GM15510 (cell line): ENCODE data around the gene TSHR.

Experiments used
- POLR2A ChIP-seq: IDR thresholded peaks from 3 replicates; pipeline ENCODE4 v1.6.1; 2011; ENCODE audit warnings: borderline replicate concordance; ENCODE audit not compliant: insufficient read length; ENCODE audit errors: extremely low read depth

TSHR gene

DNA sequence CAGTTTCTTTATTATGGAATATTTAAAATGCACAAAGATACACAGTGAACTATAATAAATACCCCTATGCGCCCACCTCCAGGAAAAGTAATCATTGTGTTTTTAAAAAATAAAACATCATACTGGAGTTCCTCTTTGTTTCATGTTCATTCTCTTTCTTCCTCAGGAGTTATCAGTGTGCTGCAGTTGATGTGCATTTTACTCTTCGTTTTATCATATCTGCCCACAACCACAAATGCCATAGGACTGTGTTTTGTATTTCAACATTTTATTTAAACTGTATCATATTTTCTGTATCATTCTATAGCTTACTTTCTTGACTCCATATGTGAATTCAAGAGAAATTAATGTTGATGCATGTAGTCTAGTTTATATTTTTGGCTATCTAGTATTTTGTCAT lies 53.9 kb downstream of the TSHR start:
- TF ChIP-seq POLR2A, result no peak

DNA sequence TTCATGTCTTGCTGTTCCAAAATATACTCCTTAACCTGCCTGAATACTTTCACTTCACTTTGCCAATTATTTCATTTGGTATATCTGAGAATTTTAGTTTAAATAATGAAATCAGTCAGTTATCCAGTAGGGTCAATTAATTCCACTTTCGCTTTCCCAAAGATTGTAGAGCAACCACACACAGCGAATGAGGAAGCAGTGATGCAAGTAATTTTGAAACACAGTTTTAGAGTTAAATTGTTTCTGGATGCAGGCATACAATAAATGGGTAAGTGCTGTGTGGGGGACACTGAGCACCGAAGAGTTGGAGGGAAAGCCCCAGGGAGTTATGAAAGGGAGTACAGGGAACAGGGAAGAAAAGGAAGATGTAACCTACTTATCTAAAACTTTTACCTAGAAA lies 62.8 kb downstream of the TSHR start:
- no peak for TF ChIP-seq POLR2A

DNA sequence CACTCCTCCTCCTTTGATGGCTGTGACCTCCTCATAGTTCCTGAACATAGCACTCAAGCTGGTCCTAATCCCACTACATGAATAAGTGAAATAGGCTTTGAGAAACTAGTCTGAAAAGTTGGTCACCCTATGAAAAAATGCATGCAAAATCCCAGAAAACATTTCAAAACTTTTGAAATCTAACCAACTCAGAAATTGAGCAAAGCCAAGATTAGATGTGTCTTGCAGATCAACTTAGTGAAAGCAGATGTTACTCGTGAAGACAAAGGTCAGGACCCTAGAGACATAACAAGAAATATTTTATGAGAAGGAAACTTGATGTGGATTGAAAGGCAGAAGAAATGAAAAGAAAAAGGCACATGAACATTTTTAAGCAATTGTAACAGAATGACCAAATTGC lies 63.3 kb downstream of the TSHR start:
- TF ChIP-seq POLR2A, result no peak

DNA sequence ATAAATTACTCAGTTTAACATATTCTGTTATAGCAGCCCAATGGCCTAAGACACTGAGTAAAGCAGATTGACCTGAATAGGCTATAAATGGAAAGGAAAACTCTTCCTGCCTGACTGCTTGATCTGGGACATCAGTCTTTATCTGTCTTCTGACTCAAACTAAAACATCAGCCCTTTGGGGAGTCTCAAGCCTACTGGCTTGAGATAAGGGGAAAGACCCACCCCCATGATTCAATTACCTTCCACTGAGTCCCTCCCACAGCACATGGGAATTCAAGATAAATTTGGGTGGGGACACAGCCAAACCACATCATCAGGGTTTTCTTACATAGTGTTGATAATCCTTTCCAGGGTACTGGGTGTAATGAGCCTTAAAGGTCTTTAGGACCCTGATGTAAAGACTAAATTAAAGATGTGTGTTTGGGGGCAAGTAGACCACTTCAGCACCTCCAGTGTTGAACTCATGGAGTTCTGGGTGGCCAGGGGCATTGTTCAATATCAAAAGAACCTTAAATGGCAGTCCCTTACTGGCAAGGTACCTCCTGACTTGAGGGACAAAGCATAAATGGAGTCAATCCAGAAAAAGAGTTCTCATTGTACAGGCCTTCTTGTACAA lies 67.8 kb downstream of the TSHR start:
- TF ChIP-seq POLR2A, result no peak

DNA sequence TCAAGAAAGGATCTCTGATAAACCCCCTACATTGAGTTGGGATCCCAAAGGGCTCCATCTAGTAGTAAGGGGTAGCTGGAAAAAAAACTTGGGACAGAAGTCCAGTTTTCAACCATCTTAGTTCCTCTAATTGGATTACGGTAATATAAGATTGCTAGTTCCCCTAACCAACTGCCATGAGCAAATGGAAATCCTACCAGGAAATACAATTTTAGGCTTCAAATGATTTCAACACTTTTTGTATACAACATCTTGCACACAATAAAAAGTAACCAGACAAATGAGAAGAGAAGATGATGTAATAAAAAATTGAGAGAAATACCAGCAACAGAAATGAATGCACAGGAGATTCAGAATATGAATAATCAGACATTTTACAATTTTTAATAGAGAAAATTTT lies 73.0 kb downstream of the TSHR start:
- no peak for TF ChIP-seq POLR2A

DNA sequence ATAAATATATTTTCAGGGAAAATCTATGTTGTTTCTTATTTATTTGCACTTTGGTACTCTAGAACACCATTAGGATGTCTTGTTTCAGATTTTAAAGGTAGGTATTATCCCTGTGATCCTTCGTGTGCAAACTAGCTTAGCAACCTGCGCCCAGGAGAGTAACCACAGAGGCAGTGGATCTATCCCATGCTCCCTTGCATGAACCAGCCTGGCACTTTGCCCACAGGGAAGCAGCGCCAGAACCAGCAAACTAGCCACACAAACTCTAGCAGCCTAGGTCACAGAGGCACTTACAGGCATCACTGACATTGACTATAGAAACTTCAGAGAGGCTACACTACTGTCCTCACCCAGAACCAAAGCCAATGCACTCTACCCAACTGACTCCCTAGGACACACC lies 76.1 kb downstream of the TSHR start:
- TF ChIP-seq POLR2A, result no peak

DNA sequence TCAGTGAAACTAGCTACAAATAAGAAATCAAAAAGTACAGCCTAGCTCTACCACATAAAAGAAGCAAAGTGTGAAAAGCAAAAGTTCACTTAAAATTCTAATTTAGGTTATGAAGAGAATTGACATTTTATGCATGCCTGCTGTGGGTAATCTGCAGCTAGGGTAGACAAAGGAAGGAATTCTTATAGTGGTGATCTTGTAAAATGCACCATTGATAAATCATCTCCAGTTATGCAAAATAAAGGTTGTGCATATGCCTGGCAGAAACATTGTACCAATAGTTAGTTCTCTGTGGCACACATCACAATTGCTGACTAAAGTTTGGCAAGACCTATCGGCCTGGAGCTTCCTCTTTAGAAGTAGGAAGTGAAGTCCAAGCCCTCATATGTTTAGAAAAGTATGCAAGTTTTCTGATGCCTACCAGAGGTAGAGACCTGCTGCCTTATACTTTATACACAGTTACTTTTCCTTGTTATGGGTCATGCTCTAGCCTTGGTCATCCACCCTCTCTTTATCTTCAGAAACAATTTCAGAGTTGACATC lies 78.3 kb downstream of the TSHR start:
- TF ChIP-seq POLR2A, result no peak

DNA sequence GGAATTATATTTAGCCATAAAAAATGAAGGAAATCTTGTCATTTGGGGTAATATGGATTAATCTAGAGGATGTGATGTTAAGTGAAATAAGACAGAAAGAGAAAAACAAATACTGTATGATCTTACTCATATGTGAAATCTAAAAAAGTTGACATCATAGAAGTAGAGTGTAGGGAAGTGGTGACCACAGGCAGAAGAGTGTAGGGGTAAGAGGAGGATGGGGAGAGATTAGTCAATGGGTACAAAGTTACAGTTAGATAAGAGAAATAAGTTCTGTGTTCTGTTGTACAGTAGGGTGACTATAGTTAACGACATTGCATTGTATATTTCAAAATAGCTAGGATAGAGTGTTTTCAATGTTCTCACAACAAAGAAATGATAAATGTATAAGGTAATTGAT lies 87.0 kb downstream of the TSHR start:
- no peak for TF ChIP-seq POLR2A

DNA sequence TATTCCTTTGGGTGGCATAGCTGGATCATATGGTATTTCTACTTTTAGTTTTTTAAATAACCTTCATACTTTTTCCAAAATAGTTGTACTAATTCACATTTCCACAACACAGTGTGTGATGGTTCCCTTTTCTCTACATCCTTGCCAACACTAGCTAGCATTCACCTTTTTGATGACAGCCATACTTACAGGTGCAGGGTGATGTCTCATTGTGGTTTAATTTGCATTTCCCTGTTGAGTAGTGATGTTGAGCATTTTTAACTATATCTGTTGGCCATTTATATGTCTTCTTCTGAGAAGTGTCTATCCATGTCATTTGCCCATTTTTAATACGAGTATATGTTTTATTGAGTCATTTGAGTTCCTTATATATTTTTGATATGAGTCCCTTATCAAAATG lies 96.1 kb downstream of the TSHR start:
- no peak for TF ChIP-seq POLR2A

DNA sequence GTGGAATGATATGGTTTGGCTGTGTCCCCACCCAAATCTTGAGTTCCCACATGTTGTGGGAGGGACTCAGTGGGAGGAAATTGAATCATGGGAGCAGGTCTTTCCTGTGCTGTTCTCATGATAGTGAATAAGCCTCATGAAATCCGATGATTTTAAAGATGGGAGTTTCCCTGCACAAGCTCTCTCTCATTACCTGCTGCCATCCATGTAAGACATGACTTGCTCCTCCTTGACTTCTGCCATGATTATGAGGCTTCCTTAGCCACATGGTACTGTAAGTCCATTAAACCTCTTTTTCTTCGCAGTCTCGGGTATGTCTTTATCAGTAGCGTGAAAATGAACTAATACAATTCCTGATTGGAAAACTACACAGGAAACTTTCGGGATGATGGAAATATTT lies 100.5 kb downstream of the TSHR start:
- no peak for TF ChIP-seq POLR2A

DNA sequence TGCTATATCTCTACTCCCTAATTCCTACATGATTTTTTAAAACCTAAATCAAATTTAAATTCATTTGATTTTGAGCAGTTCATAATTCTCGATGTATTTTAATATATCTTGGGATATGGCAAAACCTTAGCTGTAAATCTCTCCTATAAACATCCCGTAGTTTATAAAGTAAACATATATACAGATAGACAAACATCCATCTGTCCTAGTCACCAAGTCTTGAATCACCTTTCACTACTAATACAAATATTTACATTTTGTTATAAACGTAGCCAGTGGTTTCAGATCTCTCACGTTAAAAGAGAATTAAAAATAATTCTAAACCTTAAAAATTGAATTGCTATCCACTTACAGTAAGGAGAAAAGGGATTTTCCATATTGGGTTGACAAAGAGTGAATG lies 107.0 kb downstream of the TSHR start:
- TF ChIP-seq POLR2A, result no peak

DNA sequence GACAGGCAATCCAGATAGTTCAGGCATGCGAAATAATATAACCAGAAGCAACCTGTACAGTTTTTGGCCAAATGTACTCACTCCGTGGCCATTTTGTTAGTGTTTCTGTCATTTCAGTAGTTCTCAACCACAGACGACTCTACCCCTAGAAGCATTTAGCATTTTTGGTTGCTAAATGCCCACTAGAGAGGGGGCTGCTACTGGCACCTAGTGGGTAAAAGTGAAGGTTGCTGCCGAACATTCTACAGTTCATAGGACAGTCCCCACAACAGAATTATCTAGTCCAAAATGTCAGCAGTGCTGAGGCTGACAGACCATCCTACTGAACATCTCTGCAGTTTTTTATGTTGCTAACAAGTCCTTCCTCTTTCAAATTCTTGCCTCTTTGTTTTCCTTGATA lies 107.4 kb downstream of the TSHR start:
- no peak for TF ChIP-seq POLR2A

DNA sequence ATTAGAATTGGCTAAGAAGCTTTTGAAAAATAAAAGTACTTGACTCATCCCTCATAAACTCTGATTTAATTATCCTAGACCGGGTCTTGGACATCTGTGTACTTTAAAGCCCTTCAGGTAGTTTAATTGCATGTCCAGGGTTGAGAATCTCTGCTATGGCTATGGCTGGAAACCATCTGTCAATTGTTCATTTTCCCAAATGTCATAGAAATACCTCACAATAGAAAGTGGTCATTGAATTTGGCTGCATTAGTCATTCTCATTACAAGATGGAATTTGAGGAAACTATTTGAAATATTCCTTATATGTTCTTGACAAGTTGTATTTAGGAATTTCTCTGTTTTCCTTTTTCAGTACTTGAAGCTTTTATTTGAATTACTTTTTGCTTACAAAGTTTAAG lies 111.3 kb downstream of the TSHR start:
- no peak for TF ChIP-seq POLR2A

DNA sequence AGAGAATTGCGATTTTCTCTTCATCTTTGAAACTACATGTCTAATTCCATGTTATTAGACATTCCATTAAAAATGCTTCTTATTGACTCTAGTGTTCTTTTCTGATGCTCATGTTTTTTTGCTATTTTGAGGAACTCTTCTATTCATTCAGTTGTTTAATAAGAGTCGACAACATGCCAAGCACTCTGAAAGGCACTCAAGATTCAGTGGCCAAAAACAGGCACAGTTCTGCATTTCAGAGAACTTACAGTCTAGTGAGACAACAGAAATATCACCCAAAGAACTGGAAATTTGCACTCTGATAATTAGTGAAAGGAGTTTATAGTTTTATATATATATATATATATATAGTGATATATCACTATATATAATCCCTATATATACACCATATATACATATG lies 111.7 kb downstream of the TSHR start:
- no peak for TF ChIP-seq POLR2A

DNA sequence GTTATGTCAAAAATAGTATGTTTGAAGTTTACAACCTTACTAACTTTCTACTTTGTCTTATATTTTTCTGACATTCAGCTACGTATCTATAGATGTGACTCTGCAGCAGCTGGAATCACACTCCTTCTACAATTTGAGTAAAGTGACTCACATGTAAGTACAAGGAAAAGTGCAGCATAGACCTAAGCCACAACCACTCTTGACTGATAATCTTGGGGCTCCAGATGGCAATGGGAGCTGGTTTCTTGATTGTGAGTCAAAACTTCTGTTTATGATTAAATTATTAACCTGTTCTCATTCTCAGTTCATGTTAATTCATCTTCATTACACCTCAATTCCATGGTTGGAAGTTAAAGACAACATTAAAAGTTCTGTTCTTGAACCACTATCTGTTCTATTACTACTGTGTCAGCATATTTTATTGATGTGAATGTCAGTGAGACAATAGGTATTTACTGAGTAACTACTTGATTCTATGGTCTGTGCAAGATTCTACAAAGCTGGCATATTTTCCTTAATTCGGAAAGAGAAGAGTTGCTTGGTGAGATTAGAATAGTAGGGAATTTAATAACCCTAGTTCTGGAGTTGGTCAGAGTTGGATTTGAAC lies 112.9 kb downstream of the TSHR start:
- no peak for TF ChIP-seq POLR2A

DNA sequence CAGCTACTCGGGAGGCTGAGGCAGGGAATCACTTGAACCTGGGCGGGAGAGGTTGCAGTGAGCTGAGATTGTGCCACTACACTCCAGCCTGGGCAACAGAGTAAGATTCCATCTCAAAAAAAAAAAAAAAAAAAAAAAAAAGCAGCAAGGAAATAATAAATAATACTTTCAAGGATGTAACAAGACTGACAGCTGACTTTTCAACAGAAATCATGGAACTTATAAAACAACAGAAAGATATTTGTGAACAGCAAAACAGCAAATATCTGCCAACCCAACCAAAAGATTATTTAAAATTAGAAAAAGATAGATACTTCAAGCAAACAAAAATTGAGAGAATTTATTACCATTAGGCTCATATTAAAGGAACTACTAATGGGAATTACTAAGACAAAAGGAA lies 115.1 kb downstream of the TSHR start:
- no peak for TF ChIP-seq POLR2A
